ENCODE measurements around the gene CDPF1. TPM values are rescaled to one million over a fixed set of nuclear protein-coding genes. Genes with fewer than 3 reads are reported as not detected.

Gene CDPF1, protein sequence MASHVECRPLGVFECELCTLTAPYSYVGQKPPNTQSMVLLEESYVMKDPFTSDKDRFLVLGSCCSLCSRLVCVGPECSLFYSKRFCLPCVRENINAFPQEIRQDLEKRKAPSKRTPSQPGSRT
- 6.9 TPM for total RNA-seq (ENCODE audit: unreplicated experiment)
- long read RNA-seq, partial matches to known transcripts = 0 of 3 reads
- long read RNA-seq, other reads (novel, unspliced or antisense) = 1 of 3 reads

DNA sequence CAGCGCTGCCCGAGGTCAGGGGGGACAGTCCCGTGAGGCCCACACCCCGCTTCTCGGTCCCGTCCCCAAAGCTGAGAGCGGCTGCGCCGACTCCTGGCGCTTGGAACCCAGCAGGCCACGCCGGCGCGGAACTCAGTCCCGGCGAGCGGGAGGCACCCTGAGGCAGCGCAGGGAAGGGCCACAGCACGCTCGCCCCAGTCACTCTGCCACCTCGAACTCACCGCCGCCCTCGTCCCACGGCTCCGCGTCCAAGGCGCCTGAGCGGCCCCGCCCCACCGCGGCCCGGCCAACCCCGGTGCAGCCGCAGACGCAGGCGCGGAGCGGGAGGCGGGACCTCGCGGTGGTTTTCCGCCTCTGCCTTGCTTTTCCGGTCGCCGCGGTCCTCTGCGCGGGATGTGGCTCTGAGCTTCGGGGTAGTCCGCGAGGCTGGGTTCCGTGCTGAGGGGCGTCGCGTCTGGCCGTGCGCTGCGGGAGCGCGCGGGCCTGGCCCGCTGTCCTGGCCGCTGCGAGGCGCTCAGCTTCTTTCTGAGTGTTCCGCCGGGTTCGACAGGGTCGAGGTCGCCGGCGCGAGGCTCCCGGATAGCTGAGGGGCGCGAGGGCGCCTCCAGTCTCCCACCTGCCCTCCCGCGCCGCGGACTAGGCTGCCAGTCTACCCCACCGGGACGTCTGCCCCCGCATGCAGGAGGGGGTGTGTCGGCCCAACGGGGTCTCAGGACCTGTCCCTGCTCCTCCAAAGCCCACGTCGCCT is at the start of gene CDPF1:
Gene CDPF1, minus strand, starts transcription at position 259 of the 748 bp plus-strand sequence. CDS start 2,009 bp downstream, outside the sequence.
- TF ChIP-seq, protein P1, sequence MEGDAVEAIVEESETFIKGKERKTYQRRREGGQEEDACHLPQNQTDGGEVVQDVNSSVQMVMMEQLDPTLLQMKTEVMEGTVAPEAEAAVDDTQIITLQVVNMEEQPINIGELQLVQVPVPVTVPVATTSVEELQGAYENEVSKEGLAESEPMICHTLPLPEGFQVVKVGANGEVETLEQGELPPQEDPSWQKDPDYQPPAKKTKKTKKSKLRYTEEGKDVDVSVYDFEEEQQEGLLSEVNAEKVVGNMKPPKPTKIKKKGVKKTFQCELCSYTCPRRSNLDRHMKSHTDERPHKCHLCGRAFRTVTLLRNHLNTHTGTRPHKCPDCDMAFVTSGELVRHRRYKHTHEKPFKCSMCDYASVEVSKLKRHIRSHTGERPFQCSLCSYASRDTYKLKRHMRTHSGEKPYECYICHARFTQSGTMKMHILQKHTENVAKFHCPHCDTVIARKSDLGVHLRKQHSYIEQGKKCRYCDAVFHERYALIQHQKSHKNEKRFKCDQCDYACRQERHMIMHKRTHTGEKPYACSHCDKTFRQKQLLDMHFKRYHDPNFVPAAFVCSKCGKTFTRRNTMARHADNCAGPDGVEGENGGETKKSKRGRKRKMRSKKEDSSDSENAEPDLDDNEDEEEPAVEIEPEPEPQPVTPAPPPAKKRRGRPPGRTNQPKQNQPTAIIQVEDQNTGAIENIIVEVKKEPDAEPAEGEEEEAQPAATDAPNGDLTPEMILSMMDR (IDR thresholded peaks at IDR 0.05; ENCODE audit: partially characterized antibody, unreplicated experiment) = no peak
- Mint-ChIP-seq H3K27me3 (ENCODE audit: unreplicated experiment) (peaks cover 7% of the 10 kb centered on the region), H3K27ac (ENCODE audit: unreplicated experiment) (peak within 1 kb of the TSS; percentile 48), H3K9me3 (ENCODE audit: unreplicated experiment) (peaks cover 2% of the 10 kb centered on the region), H3K4me1 (ENCODE audit: low read depth, unreplicated experiment) (no peaks in the 10 kb centered on the region), H3K36me3 (ENCODE audit: unreplicated experiment) (no peaks in the 10 kb centered on the region), H3K4me3 (ENCODE audit: unreplicated experiment) (peak within 1 kb of the TSS; percentile 85)
- peak; percentile 93 for DNase-seq

DNA sequence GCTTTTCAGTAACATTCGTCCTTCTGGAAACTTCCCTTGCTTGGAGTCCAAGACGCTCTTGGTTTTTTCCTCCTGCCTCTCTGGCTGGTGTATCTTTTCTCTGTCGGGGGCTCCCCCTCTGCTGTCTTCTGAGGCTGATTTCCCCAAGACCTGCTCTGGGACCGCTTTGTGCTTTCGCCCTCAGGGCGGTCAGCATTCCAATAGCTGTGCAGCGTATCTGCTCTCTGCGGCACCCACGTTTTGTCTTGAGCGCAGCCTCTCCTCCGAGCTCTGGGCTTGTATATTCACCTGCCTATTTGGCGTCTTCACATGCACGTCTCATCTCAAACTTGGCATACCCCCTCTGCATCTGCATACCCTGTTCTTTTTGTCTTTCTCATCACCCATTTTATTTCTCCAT is 49.0 kb upstream of the CDPF1 start:
- H3K4me3 Mint-ChIP-seq (ENCODE audit: unreplicated experiment) = peak overlapping the region; percentile 35

DNA sequence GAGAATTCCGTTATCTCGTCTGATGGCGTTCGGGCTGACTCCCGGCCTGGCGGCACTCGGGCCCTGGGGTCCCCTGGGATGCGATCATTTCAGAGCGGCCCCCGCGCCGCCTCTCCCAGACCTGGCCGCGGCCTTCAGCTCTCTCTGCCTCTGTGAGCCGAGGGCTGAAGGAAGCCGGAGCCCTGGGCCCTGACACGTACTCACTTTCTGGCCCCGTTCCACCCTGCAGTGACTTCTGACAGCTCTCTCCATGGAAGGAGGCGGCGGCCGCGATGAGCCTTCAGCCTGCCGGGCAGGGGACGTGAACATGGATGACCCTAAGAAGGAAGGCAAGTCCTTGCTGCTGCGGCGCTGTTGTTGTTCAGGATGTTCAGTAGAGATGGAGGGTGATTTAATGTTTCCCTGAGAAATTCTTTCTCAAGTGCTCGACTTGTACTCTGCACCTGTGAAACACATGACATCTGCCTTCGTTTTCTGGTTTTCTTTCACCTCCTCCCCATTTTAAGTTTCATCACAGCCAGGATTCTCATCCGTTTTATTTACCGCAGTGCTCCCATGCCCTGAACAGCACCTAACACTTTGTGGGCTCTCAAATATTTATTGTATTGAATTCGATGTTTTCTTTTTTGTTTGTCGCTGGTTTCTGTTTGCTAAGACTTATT is 47.2 kb upstream of the CDPF1 start:
- no peaks in the 10 kb centered on the region for H3K36me3 Mint-ChIP-seq (ENCODE audit: unreplicated experiment)
- H3K9me3 Mint-ChIP-seq (ENCODE audit: unreplicated experiment) = peaks cover 14% of the 10 kb centered on the region
- TF ChIP-seq, protein P1 (IDR thresholded peaks at IDR 0.05; ENCODE audit: partially characterized antibody, unreplicated experiment) = no peak
- H3K4me3 Mint-ChIP-seq (ENCODE audit: unreplicated experiment) = peak overlapping the region; percentile 91
- H3K27me3 Mint-ChIP-seq (ENCODE audit: unreplicated experiment) = peaks cover 2% of the 10 kb centered on the region
- peak; percentile 47 for DNase-seq
- peak overlapping the region; percentile 48 for H3K27ac Mint-ChIP-seq (ENCODE audit: unreplicated experiment)
- H3K4me1 Mint-ChIP-seq (ENCODE audit: low read depth, unreplicated experiment) = peaks cover 21% of the 10 kb centered on the region

More for the DNA sequence above, 49.0 kb upstream of the CDPF1 start:
- Mint-ChIP-seq H3K36me3 (ENCODE audit: unreplicated experiment) (no peaks in the 10 kb centered on the region), H3K27me3 (ENCODE audit: unreplicated experiment) (peaks cover 2% of the 10 kb centered on the region), H3K27ac (ENCODE audit: unreplicated experiment) (no peak overlapping the region), H3K9me3 (ENCODE audit: unreplicated experiment) (peaks cover 6% of the 10 kb centered on the region), H3K4me1 (ENCODE audit: low read depth, unreplicated experiment) (peaks cover 11% of the 10 kb centered on the region)
- TF ChIP-seq, protein P1 (IDR thresholded peaks at IDR 0.05; ENCODE audit: partially characterized antibody, unreplicated experiment) = no peak
- no peak for DNase-seq

DNA sequence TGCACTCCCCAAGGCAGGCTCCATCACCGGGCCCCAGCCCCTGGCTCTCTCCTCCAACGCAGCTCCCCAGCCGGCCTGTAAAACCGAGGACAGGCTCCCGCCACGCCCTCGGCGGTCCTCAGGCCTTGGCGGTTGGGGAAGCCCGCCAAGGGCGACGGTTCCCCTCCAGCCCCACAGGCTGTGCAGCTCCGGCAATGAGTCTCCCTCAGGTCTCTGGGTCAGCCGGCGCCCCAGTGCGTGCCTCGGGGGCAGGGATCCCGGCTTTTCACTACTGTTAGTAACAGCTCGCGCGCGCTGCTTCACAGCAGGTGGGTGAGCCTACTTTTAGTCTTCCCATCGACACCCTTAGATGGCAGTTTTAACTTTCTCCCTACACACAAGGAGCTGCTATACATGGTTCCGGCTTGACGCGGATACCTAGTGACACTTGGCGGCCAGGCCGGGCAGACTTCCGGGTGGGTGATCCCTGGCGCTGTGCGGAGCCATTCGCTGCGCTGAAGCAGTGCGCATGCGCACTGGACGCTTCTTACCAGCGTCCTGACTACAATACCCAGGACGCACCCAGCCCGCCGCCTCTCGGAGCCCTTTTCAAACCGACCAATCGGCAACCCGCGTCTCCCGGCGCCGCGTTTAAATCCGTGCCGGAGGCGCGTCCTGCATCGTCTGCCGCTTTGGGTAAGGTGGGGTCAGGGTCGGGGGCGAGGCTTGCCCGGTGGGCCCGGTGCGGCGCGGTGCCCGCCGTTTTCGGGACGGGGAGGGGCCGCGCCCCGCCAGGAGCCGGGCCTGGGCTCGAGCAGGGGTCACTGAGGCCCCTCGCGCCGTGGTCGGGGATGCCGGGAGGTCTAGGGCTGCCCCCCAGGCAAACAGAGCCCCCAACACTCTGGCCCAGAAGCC is 46.4 kb upstream of the CDPF1 start, which contains the start of gene GTSE1:
Gene GTSE1, plus strand, starts transcription at position 614 of the 894 bp plus-strand sequence. CDS start 531 bp downstream, outside the sequence.
- Mint-ChIP-seq H3K4me3 (ENCODE audit: unreplicated experiment) (peak within 1 kb of the TSS; percentile 93), H3K4me1 (ENCODE audit: low read depth, unreplicated experiment) (peaks cover 21% of the 10 kb centered on the region), H3K9me3 (ENCODE audit: unreplicated experiment) (peaks cover 14% of the 10 kb centered on the region), H3K36me3 (ENCODE audit: unreplicated experiment) (no peaks in the 10 kb centered on the region), H3K27ac (ENCODE audit: unreplicated experiment) (peak within 1 kb of the TSS; percentile 89), H3K27me3 (ENCODE audit: unreplicated experiment) (peaks cover 2% of the 10 kb centered on the region)
- DNase-seq = peak; percentile 98
- TF ChIP-seq, protein P1 (IDR thresholded peaks at IDR 0.05; ENCODE audit: partially characterized antibody, unreplicated experiment) = no peak

Measured in glutamatergic neuron (in vitro differentiated cells).